ENCODE data around the gene RPL13. TPM values are rescaled to one million over a fixed set of nuclear protein-coding genes. Genes with fewer than 3 reads are reported as not detected.
A peak's percentile ranks its signal among the peaks of the same experiment; 100 is the strongest.

Gene RPL13
- total and polyA plus RNA-seq, 4 donors = 699 to 2,663 (median 1,571) TPM

DNA sequence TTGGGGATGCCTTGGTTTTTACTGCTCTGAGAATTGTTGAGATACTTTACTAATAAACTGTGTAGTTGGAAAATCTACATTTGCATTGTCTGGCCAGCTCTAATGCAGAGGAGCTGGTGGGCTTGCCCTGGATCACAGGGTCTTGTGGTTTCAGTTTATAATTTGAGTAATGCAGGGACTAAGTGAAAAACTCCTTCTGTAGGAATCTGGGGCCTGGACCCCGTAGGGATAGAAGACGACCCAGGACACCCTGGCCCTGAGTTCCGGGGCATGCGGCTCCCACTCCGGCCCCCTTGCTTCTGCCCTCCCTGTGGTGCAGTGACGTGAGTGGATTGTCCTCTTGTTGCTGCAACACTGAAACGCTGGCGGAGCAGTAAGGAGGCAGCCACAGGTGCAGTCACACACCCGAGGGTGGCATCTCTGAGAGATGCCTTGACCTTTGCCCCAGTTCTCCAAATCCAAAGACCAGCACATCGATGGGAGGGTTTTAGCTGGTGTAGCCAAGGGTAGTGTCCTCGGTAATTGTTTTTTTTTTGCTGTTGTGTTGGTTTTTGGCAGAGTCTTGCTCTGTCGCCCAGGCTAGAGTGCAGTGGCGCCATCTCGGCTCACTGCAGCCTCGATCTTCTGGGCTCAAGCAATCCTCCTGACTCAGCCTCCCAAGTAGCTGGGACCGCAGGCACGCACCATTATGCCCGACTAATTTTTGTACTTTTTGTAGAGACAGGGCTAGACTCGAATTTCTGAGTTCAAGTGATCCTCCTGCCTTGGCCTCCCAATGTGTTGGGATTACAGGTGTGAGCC, 2.6 kb upstream of the RPL13 start:
- H3K9ac ChIP-seq (ENCODE audit: low read depth in 1 of 2, low read length in 2 of 2) = no peak overlapping the region
- H3K27me3 ChIP-seq (ENCODE audit: control insufficient read depth in 4 of 4, insufficient read depth in 4 of 4, low read length in 3 of 4) = no peaks in the 10 kb centered on the region
- WGBS = 75% methylated on average over 19 of the region's 19 CpGs
- no peaks in the 10 kb centered on the region for H3K9me3 ChIP-seq (ENCODE audit: control insufficient read depth in 4 of 4, low read length in 3 of 4)
- no peak for TF ChIP-seq NR2F2 (IDR thresholded peaks at IDR 0.05)
- peak in 1 of 2 donors; percentile 18 for TF ChIP-seq RXRA (IDR thresholded peaks at IDR 0.05)
- peaks cover 5 to 33% (median 23%) of the 10 kb centered on the region in 4 donors for H3K36me3 ChIP-seq (ENCODE audit: control insufficient read depth in 4 of 4, insufficient read depth in 3 of 4, low read depth in 1 of 4, low read length in 3 of 4)
- H3K4me3 ChIP-seq (ENCODE audit: low read depth in 1 of 3, low read length in 3 of 3) = no peak overlapping the region
- DNase-seq (ENCODE audit: low spot score) = no peak
- H3K4me1 ChIP-seq (ENCODE audit: control insufficient read depth in 4 of 4, insufficient read depth in 4 of 4, low read length in 3 of 4) = peaks cover 6 to 23% (median 19%) of the 10 kb centered on the region in 4 donors
- peak overlapping the region in 1 of 2 donors; percentile 16 for H3K27ac ChIP-seq (ENCODE audit: low read depth in 1 of 2, low read length in 2 of 2)

DNA sequence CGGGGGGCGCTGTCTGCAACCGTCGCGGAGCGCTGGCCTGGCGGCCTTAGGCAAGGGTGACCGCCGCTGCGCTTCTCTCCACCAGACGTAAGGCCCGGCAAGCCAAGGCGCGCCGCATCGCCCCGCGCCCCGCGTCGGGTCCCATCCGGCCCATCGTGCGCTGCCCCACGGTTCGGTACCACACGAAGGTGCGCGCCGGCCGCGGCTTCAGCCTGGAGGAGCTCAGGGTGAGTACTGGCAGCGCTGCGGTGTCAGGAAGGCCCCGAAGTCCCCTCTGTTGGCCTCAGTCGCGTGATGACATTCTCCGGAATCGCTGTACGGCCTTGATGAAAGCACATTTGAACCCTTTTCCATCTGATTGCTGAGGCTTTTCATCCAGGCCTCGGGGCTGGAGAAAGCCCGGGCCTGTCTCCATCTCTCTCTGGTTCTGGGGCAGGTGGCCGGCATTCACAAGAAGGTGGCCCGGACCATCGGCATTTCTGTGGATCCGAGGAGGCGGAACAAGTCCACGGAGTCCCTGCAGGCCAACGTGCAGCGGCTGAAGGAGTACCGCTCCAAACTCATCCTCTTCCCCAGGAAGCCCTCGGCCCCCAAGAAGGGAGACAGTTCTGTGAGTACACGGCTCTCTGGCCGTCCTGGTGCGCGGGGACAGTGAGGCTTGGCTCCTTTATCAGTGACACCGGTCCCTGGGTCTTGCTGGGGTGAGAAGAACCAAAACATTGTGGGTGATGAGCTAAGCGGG, 831 bp downstream of the RPL13 start:
- H3K9me3 ChIP-seq (ENCODE audit: control insufficient read depth in 4 of 4, low read length in 3 of 4) = no peaks in the 10 kb centered on the region
- peaks cover 8 to 27% (median 25%) of the 10 kb centered on the region in 4 donors for H3K36me3 ChIP-seq (ENCODE audit: control insufficient read depth in 4 of 4, insufficient read depth in 3 of 4, low read depth in 1 of 4, low read length in 3 of 4)

DNA sequence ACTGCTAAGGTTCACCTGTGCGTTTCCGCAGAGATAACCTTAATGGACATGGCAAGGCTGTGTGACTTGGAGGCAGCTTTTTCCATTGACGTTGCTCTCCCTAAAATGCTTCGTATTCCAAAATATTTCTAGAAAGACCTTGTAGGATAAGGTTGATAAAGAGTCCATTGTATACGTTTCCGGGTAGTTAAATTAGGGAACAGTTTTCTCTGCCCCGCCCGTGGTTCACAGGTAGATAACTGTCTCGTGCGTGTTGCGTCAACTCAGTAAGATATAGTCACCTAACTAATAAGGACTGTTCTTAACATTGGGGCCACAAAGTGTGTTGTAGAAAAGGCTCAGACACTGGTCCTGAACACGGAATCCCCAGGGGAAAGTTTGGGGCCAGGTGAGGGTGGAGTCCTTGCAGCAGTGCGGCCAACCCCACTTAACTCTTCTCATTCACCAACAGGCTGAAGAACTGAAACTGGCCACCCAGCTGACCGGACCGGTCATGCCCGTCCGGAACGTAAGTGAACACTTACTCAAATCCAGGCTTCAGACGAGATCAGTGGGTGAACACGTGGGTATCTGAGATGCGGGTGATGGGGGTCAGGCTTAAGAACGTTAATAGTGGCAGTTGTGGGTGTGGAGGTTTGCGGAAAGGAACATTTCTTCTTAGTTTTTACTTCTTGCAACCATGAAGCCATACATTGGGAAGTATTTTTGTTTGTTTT, 1.6 kb downstream of the RPL13 start:
- Histone ChIP-seq H3K9ac (ENCODE audit: low read depth in 1 of 2, low read length in 2 of 2) (peak overlapping the region; percentile 67 to 94), H3K4me3 (ENCODE audit: low read depth in 1 of 3, low read length in 3 of 3) (peak overlapping the region; percentile 64 to 90 (median 87)), H3K9me3 (ENCODE audit: control insufficient read depth in 4 of 4, low read length in 3 of 4) (no peaks in the 10 kb centered on the region), H3K4me1 (ENCODE audit: control insufficient read depth in 4 of 4, insufficient read depth in 4 of 4, low read length in 3 of 4) (peaks cover 13 to 55% (median 36%) of the 10 kb centered on the region in 4 donors), H3K36me3 (ENCODE audit: control insufficient read depth in 4 of 4, insufficient read depth in 3 of 4, low read depth in 1 of 4, low read length in 3 of 4) (peaks cover 7 to 26% (median 24%) of the 10 kb centered on the region in 4 donors), H3K27ac (ENCODE audit: low read depth in 1 of 2, low read length in 2 of 2) (no peak overlapping the region), H3K27me3 (ENCODE audit: control insufficient read depth in 4 of 4, insufficient read depth in 4 of 4, low read length in 3 of 4) (no peaks in the 10 kb centered on the region)
- no peak for TF ChIP-seq RAD21 (IDR thresholded peaks at IDR 0.05)
- TF ChIP-seq JUND (IDR thresholded peaks at IDR 0.05) = no peak
- TF ChIP-seq, protein P1, sequence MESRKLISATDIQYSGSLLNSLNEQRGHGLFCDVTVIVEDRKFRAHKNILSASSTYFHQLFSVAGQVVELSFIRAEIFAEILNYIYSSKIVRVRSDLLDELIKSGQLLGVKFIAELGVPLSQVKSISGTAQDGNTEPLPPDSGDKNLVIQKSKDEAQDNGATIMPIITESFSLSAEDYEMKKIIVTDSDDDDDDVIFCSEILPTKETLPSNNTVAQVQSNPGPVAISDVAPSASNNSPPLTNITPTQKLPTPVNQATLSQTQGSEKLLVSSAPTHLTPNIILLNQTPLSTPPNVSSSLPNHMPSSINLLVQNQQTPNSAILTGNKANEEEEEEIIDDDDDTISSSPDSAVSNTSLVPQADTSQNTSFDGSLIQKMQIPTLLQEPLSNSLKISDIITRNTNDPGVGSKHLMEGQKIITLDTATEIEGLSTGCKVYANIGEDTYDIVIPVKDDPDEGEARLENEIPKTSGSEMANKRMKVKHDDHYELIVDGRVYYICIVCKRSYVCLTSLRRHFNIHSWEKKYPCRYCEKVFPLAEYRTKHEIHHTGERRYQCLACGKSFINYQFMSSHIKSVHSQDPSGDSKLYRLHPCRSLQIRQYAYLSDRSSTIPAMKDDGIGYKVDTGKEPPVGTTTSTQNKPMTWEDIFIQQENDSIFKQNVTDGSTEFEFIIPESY (IDR thresholded peaks at IDR 0.05) = no peak
- TF ChIP-seq RXRA (IDR thresholded peaks at IDR 0.05) = no peak
- no peak for TF ChIP-seq NR2F2 (IDR thresholded peaks at IDR 0.05)
- TF ChIP-seq EGR1 (IDR thresholded peaks at IDR 0.05; ENCODE audit: low read depth in 2 of 2) = no peak
- TF ChIP-seq, protein P2, sequence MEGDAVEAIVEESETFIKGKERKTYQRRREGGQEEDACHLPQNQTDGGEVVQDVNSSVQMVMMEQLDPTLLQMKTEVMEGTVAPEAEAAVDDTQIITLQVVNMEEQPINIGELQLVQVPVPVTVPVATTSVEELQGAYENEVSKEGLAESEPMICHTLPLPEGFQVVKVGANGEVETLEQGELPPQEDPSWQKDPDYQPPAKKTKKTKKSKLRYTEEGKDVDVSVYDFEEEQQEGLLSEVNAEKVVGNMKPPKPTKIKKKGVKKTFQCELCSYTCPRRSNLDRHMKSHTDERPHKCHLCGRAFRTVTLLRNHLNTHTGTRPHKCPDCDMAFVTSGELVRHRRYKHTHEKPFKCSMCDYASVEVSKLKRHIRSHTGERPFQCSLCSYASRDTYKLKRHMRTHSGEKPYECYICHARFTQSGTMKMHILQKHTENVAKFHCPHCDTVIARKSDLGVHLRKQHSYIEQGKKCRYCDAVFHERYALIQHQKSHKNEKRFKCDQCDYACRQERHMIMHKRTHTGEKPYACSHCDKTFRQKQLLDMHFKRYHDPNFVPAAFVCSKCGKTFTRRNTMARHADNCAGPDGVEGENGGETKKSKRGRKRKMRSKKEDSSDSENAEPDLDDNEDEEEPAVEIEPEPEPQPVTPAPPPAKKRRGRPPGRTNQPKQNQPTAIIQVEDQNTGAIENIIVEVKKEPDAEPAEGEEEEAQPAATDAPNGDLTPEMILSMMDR (IDR thresholded peaks at IDR 0.05; ENCODE audit: low read depth, low read length, missing input control) = no peak
- no peak for DNase-seq (ENCODE audit: low spot score)
- WGBS = 73% methylated on average over 23 of the region's 23 CpGs

More for the DNA sequence above, 831 bp downstream of the RPL13 start:
- peak overlapping the region; percentile 94 to 97 for H3K27ac ChIP-seq (ENCODE audit: low read depth in 1 of 2, low read length in 2 of 2)
- peak; percentile 45 for DNase-seq (ENCODE audit: low spot score)
- 11% methylated on average over 58 of the region's 58 CpGs for WGBS
- peaks cover 13 to 55% (median 36%) of the 10 kb centered on the region in 4 donors for H3K4me1 ChIP-seq (ENCODE audit: control insufficient read depth in 4 of 4, insufficient read depth in 4 of 4, low read length in 3 of 4)
- peak overlapping the region; percentile 67 to 94 for H3K9ac ChIP-seq (ENCODE audit: low read depth in 1 of 2, low read length in 2 of 2)
- peak overlapping the region; percentile 64 to 90 (median 87) for H3K4me3 ChIP-seq (ENCODE audit: low read depth in 1 of 3, low read length in 3 of 3)
- no peaks in the 10 kb centered on the region for H3K27me3 ChIP-seq (ENCODE audit: control insufficient read depth in 4 of 4, insufficient read depth in 4 of 4, low read length in 3 of 4)
- TF ChIP-seq RAD21 (IDR thresholded peaks at IDR 0.05) (no peak), EGR1 (IDR thresholded peaks at IDR 0.05; ENCODE audit: low read depth in 2 of 2) (no peak), NR2F2 (IDR thresholded peaks at IDR 0.05) (no peak), JUND (IDR thresholded peaks at IDR 0.05) (no peak), FOXA1 (IDR thresholded peaks at IDR 0.05) (no peak), FOXA2 (IDR thresholded peaks at IDR 0.05) (no peak), TAF1 (conservative IDR thresholded peaks at IDR 0.05) (no peak), HNF4G (IDR thresholded peaks at IDR 0.05) (no peak)
- TF ChIP-seq, protein P3, sequence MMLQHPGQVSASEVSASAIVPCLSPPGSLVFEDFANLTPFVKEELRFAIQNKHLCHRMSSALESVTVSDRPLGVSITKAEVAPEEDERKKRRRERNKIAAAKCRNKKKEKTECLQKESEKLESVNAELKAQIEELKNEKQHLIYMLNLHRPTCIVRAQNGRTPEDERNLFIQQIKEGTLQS (IDR thresholded peaks at IDR 0.05) = no peak
